Adipocyte (in vitro differentiated cells): Measurements from ENCODE around the gene LDLRAP1.
A peak's percentile ranks its signal among the peaks of the same experiment; 100 is the strongest.

Source experiments
- DNase-seq: peaks from one replicate; pipeline ENCODE4 v3.0.0-alpha.2; 2015; ENCODE audit warnings: low read depth
- H3K27me3 ChIP-seq: replicated peaks from 2 replicates; pipeline ENCODE4 v1.7.0; 2013; ENCODE audit warnings: mild to moderate bottlenecking, low read length, moderate library complexity; ENCODE audit not compliant: control insufficient read depth, insufficient read depth
- H3K36me3 ChIP-seq: 2 replicates; pipeline ENCODE4 v1.7.0; 2013; ENCODE audit warnings: low read length, mild to moderate bottlenecking, moderate library complexity; ENCODE audit not compliant: control insufficient read depth, insufficient read depth, severe bottlenecking
- H3K4me1 ChIP-seq: 2 replicates; pipeline ENCODE4 v1.7.0; 2013; ENCODE audit warnings: mild to moderate bottlenecking, low read length, moderate library complexity; ENCODE audit not compliant: control insufficient read depth, insufficient read depth
- H3K4me3 ChIP-seq: 2 replicates; pipeline ENCODE4 v1.7.0; 2013; ENCODE audit warnings: mild to moderate bottlenecking, low read length, moderate library complexity
- H3K9ac ChIP-seq: 2 replicates; pipeline ENCODE4 v1.7.0; 2013; ENCODE audit warnings: mild to moderate bottlenecking, low read length, moderate library complexity
- H3K9me3 ChIP-seq: 2 replicates; pipeline ENCODE4 v1.7.0; 2013; ENCODE audit warnings: mild to moderate bottlenecking, low read length, moderate library complexity; ENCODE audit not compliant: control insufficient read depth

LDLRAP1 gene

GRCh38 chr1:25608488-25609178, 65.2 kb downstream of the LDLRAP1 start:
- Histone ChIP-seq H3K4me3 (peak overlapping the region; percentile 71), H3K36me3 (no peaks in the 10 kb centered on the region), H3K4me1 (peaks cover 6% of the 10 kb centered on the region), H3K9me3 (no peaks in the 10 kb centered on the region), H3K27me3 (peaks cover 25% of the 10 kb centered on the region), H3K9ac (no peak overlapping the region)
- DNase-seq = peak; percentile 93

GRCh38 chr1:25609921-25610320, 66.5 kb downstream of the LDLRAP1 start:
- H3K4me3 ChIP-seq = no peak overlapping the region
- peak; percentile 56 for DNase-seq
- no peak overlapping the region for H3K9ac ChIP-seq
- H3K36me3 ChIP-seq = no peaks in the 10 kb centered on the region
- peaks cover 6% of the 10 kb centered on the region for H3K4me1 ChIP-seq
- H3K27me3 ChIP-seq = peaks cover 25% of the 10 kb centered on the region
- no peaks in the 10 kb centered on the region for H3K9me3 ChIP-seq

GRCh38 chr1:25610822-25611630, 67.6 kb downstream of the LDLRAP1 start:
- Histone ChIP-seq H3K9ac (no peak overlapping the region), H3K36me3 (no peaks in the 10 kb centered on the region), H3K27me3 (peaks cover 16% of the 10 kb centered on the region), H3K9me3 (no peaks in the 10 kb centered on the region), H3K4me3 (no peak overlapping the region), H3K4me1 (peaks cover 10% of the 10 kb centered on the region)
- no peak for DNase-seq

GRCh38 chr1:25611843-25612242, 68.4 kb downstream of the LDLRAP1 start:
- H3K36me3 ChIP-seq = no peaks in the 10 kb centered on the region
- no peak overlapping the region for H3K9ac ChIP-seq
- peaks cover 15% of the 10 kb centered on the region for H3K27me3 ChIP-seq
- no peak overlapping the region for H3K4me3 ChIP-seq
- no peak for DNase-seq
- H3K4me1 ChIP-seq = peaks cover 10% of the 10 kb centered on the region
- H3K9me3 ChIP-seq = no peaks in the 10 kb centered on the region

GRCh38 chr1:25612421-25612820, 69.0 kb downstream of the LDLRAP1 start:
- peaks cover 15% of the 10 kb centered on the region for H3K27me3 ChIP-seq
- DNase-seq = no peak

GRCh38 chr1:25613091-25613490, 69.7 kb downstream of the LDLRAP1 start:
- no peak overlapping the region for H3K9ac ChIP-seq
- H3K27me3 ChIP-seq = peaks cover 15% of the 10 kb centered on the region
- no peaks in the 10 kb centered on the region for H3K9me3 ChIP-seq
- peaks cover 13% of the 10 kb centered on the region for H3K4me1 ChIP-seq
- no peak overlapping the region for H3K4me3 ChIP-seq
- no peaks in the 10 kb centered on the region for H3K36me3 ChIP-seq
- DNase-seq = no peak

More at GRCh38 chr1:25612421-25612820, 69.0 kb downstream of the LDLRAP1 start:
- peaks cover 10% of the 10 kb centered on the region for H3K4me1 ChIP-seq
- H3K36me3 ChIP-seq = no peaks in the 10 kb centered on the region
- H3K4me3 ChIP-seq = no peak overlapping the region
- no peaks in the 10 kb centered on the region for H3K9me3 ChIP-seq
- no peak overlapping the region for H3K9ac ChIP-seq

GRCh38 chr1:25614501-25615171, 71.2 kb downstream of the LDLRAP1 start:
- Histone ChIP-seq H3K27me3 (peaks cover 15% of the 10 kb centered on the region), H3K9me3 (no peaks in the 10 kb centered on the region), H3K36me3 (no peaks in the 10 kb centered on the region), H3K4me1 (peaks cover 26% of the 10 kb centered on the region), H3K9ac (no peak overlapping the region), H3K4me3 (no peak overlapping the region)
- no peak for DNase-seq

- no peak overlapping the region for H3K4me3 ChIP-seq
- peaks cover 15% of the 10 kb centered on the region for H3K27me3 ChIP-seq
- DNase-seq = no peak
- no peaks in the 10 kb centered on the region for H3K36me3 ChIP-seq
- H3K9me3 ChIP-seq = no peaks in the 10 kb centered on the region
- no peak overlapping the region for H3K9ac ChIP-seq
- peaks cover 24% of the 10 kb centered on the region for H3K4me1 ChIP-seq
These were observed 71.8 kb downstream of the LDLRAP1 start for GRCh38 chr1:25615172-25615541.

GRCh38 chr1:25615563-25616094, 72.2 kb downstream of the LDLRAP1 start:
- H3K27me3 ChIP-seq = peaks cover 15% of the 10 kb centered on the region
- peak; percentile 13 for DNase-seq
- H3K9me3 ChIP-seq = no peaks in the 10 kb centered on the region
- H3K36me3 ChIP-seq = no peaks in the 10 kb centered on the region
- peak overlapping the region; percentile 79 for H3K4me3 ChIP-seq
- peaks cover 26% of the 10 kb centered on the region for H3K4me1 ChIP-seq
- H3K9ac ChIP-seq = peak overlapping the region; percentile 57

- Histone ChIP-seq H3K9me3 (no peaks in the 10 kb centered on the region), H3K9ac (peak within 1 kb of the TSS; percentile 83), H3K4me1 (peaks cover 26% of the 10 kb centered on the region), H3K27me3 (peaks cover 12% of the 10 kb centered on the region), H3K36me3 (no peaks in the 10 kb centered on the region), H3K4me3 (peak within 1 kb of the TSS; percentile 82)
- DNase-seq = peak; percentile 95
These were observed 72.9 kb downstream of the LDLRAP1 start, which contains the start of gene MAN1C1 for GRCh38 chr1:25616095-25616986. Gene MAN1C1 (plus strand): TSS chr1:25616791. CDS start chr1:25617798, 1,007 bp downstream.
